Measurements from ENCODE around the gene CRTC1.

GRCh38 chr19:18800079-18800478, 116.6 kb downstream of the CRTC1 start:
- TF ChIP-seq, protein P1, sequence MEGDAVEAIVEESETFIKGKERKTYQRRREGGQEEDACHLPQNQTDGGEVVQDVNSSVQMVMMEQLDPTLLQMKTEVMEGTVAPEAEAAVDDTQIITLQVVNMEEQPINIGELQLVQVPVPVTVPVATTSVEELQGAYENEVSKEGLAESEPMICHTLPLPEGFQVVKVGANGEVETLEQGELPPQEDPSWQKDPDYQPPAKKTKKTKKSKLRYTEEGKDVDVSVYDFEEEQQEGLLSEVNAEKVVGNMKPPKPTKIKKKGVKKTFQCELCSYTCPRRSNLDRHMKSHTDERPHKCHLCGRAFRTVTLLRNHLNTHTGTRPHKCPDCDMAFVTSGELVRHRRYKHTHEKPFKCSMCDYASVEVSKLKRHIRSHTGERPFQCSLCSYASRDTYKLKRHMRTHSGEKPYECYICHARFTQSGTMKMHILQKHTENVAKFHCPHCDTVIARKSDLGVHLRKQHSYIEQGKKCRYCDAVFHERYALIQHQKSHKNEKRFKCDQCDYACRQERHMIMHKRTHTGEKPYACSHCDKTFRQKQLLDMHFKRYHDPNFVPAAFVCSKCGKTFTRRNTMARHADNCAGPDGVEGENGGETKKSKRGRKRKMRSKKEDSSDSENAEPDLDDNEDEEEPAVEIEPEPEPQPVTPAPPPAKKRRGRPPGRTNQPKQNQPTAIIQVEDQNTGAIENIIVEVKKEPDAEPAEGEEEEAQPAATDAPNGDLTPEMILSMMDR (IDR thresholded peaks at IDR 0.05; ENCODE audit: low read depth, low read length, poor library complexity, severe bottlenecking), result no peak
- no peak for TF ChIP-seq EZH2phosphoT487 (IDR thresholded peaks at IDR 0.05; ENCODE audit: borderline replicate concordance, low read length)

All from DOHH2 (cell line).